Neutrophil (primary cell): ENCODE measurements around the gene IL31.

Experiments used
- H3K27ac ChIP-seq: fragments of 200-600 bp; sonication (generic); 2 replicates; pipeline ENCODE4 v1.5.1; 2016; ENCODE audit warnings: mild to moderate bottlenecking, moderate library complexity
- H3K27me3 ChIP-seq: fragments of 200-600 bp; sonication (generic); 2 replicates; pipeline ENCODE4 v1.6.0; 2016; ENCODE audit warnings: mild to moderate bottlenecking
- H3K36me3 ChIP-seq: fragments of 200-600 bp; sonication (generic); 2 replicates; pipeline ENCODE4 v1.5.1; 2017
- H3K4me1 ChIP-seq, 2 experiments: fragments of 200-600 bp in 1 of 2; sonication (generic) in 1 of 2; 1 replicate in 1 of 2; 2 replicates in 1 of 2; pipeline versions ENCODE4 v1.5.1 to v1.6.1; 2013 to 2016; ENCODE audit warnings: low read depth in 1 of 2, low read length in 1 of 2, mild to moderate bottlenecking in 1 of 2, moderate library complexity in 1 of 2; ENCODE audit not compliant: control insufficient read depth in 1 of 2, insufficient read depth in 1 of 2
- H3K4me3 ChIP-seq, 2 experiments: fragments of 200-600 bp in 1 of 2; sonication (generic) in 1 of 2; 1 replicate in 1 of 2; 2 replicates in 1 of 2; pipeline ENCODE4 v1.5.1; 2013 to 2016; ENCODE audit warnings: low read depth in 1 of 2, low read length in 1 of 2, mild to moderate bottlenecking in 1 of 2, moderate library complexity in 1 of 2
- H3K9me3 ChIP-seq: fragments of 200-600 bp; sonication (generic); 2 replicates; pipeline ENCODE4 v1.5.1; 2016
- CTCF ChIP-seq: fragments of 200-600 bp; sonication (generic); IDR thresholded peaks from 2 replicates; pipeline ENCODE4 v1.5.1; 2016; ENCODE audit warnings: antibody characterized with exemption

The IL31 gene

DNA sequence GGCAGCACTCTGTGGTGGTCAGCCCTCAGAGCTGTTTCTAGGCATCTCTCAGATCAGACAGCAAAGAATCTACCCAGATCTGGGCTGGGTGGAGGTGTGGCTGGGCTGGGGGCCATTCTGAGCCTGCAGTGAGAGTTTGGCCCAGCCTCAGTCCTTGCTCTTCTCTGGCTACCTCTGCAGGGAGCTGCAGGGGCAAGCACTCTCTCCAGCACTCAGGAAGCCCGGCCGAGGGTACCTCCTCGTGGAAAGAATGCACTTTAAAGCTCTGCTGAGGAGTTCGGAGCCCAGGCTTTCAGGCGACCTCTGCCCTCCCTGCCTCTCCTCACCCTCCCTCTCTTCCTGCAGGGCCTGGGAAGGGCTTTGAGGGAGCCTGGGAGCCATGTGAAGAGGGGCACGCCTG, 31.2 kb downstream of the IL31 start:
- Histone ChIP-seq H3K4me1 (no peaks in the 10 kb centered on the region), H3K9me3 (no peaks in the 10 kb centered on the region), H3K27ac (no peak overlapping the region), H3K27me3 (no peaks in the 10 kb centered on the region), H3K36me3 (peaks cover 58% of the 10 kb centered on the region), H3K4me3 (no peak overlapping the region)
- TF ChIP-seq CTCF = no peak

DNA sequence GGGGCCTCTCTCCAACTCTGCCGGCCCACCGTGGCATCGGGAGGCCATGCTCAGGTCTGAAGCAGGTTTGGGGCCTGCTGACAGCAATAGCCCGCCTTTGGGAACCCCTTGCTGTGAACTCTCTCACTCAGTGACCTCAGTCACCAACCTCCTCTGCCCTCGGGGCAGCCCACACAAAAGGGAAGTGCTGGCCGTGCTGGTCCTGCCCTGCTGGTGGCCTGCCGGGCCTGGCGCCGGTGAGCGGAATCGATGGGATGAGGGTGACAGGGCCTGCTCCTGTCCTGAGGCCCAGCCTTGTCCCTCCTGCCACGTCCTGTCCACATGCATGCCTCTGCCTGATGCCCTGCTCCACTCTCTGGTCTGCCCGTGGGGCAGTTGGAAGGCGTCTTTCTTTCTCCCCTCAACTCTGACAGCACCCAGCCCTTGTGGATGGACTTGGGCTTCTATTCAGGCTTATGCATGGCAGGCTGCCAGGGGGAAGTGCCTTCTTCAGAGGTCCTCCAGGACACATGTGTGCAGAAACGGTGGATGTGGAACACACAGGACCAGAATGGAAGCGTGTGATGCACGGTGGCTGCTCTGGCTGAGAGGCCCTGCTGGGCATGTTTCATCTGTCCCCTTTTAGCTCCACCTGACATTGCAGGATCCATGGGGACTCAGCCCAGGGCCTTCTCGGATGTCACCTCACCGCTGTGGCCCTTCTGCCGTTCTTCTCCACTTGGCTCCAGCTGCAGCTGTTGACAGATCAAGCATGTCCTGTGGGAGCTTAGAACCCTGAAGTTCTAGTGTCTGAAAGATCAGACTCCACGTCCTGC, 31.9 kb downstream of the IL31 start:
- H3K4me1 ChIP-seq = no peaks in the 10 kb centered on the region
- H3K9me3 ChIP-seq = no peaks in the 10 kb centered on the region
- H3K27me3 ChIP-seq = no peaks in the 10 kb centered on the region
- H3K4me3 ChIP-seq = no peak overlapping the region
- no peak overlapping the region for H3K27ac ChIP-seq
- H3K36me3 ChIP-seq = peaks cover 66% of the 10 kb centered on the region
- no peak for TF ChIP-seq CTCF

- H3K27me3 ChIP-seq = no peaks in the 10 kb centered on the region
- no peaks in the 10 kb centered on the region for H3K4me1 ChIP-seq
- H3K36me3 ChIP-seq = peaks cover 75% of the 10 kb centered on the region
- TF ChIP-seq CTCF = no peak
- H3K9me3 ChIP-seq = no peaks in the 10 kb centered on the region
- H3K27ac ChIP-seq = no peak overlapping the region
- no peak overlapping the region for H3K4me3 ChIP-seq
Observed at GRCh38 chr12:122140467-122141257, 33.4 kb downstream of the IL31 start.

DNA sequence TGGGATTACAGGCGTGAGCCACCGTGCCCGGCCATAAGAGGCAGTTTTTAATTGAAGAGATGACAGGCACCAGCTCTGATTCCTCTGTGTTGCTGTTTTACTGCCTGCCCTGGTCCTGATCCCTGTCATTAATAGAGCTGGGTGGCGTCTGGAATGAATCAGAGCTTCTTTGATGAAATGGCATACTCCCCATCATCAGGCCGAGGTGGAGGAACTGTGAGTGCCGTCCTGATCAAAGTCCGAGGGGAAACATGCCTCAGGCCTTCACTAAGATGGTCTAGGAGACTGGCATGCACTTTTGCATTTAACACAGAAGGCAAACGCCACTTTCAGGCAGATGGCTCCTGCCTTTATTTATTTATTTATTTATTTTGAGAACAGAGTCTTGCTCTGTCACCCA, 34.1 kb downstream of the IL31 start:
- no peak overlapping the region for H3K4me3 ChIP-seq
- H3K4me1 ChIP-seq = no peaks in the 10 kb centered on the region
- H3K36me3 ChIP-seq = peaks cover 83% of the 10 kb centered on the region
- TF ChIP-seq CTCF = no peak
- no peaks in the 10 kb centered on the region for H3K27me3 ChIP-seq
- no peaks in the 10 kb centered on the region for H3K9me3 ChIP-seq
- no peak overlapping the region for H3K27ac ChIP-seq

- Histone ChIP-seq H3K9me3 (no peaks in the 10 kb centered on the region), H3K27me3 (no peaks in the 10 kb centered on the region), H3K4me3 (no peak overlapping the region), H3K36me3 (peaks cover 89% of the 10 kb centered on the region), H3K4me1 (no peaks in the 10 kb centered on the region), H3K27ac (no peak overlapping the region)
- TF ChIP-seq CTCF = no peak
Observed at GRCh38 chr12:122139266-122139665, 34.8 kb downstream of the IL31 start.
